NCI-H2107 treated with DMSO at 0.1 percent for 48 hours (cell line): Measurements from ENCODE around the gene AREL1.

Experiments
- DNase-seq: peaks from one replicate; lab custom pipeline; 2025; ENCODE audit not compliant: unreplicated experiment; lab: John Stamatoyannopoulos, UW

Gene AREL1

GRCh38 chr14:74638966-74639365, 73.9 kb downstream of the AREL1 start:
- DNase-seq, result no peak

- DNase-seq, result no peak
Observed at GRCh38 chr14:74638066-74638465, 74.8 kb downstream of the AREL1 start.

GRCh38 chr14:74637178-74637550, 75.7 kb downstream of the AREL1 start:
- no peak for DNase-seq

GRCh38 chr14:74636424-74637177, 76.3 kb downstream of the AREL1 start:
- no peak for DNase-seq

- no peak for DNase-seq
Observed at GRCh38 chr14:74635847-74636246, 77.0 kb downstream of the AREL1 start.

GRCh38 chr14:74634964-74635363, 77.9 kb downstream of the AREL1 start:
- no peak for DNase-seq

- no peak for DNase-seq
Observed at GRCh38 chr14:74634481-74634880, 78.4 kb downstream of the AREL1 start.

- no peak for DNase-seq
Observed at GRCh38 chr14:74630881-74631690, 81.8 kb downstream of the AREL1 start.

GRCh38 chr14:74628418-74628817, 84.5 kb downstream of the AREL1 start:
- DNase-seq, result no peak

- no peak for DNase-seq
Observed at GRCh38 chr14:74627076-74627475, 85.8 kb downstream of the AREL1 start.

- DNase-seq, result no peak
Observed at GRCh38 chr14:74622257-74622656, 90.6 kb downstream of the AREL1 start.

GRCh38 chr14:74621556-74621955, 91.3 kb downstream of the AREL1 start:
- DNase-seq, result no peak

- DNase-seq, result no peak
Observed at GRCh38 chr14:74620923-74621322, 92.0 kb downstream of the AREL1 start.

GRCh38 chr14:74620497-74620921, 92.4 kb downstream of the AREL1 start:
- no peak for DNase-seq

- DNase-seq, result no peak
Observed at GRCh38 chr14:74619672-74620131, 93.2 kb downstream of the AREL1 start.

GRCh38 chr14:74618078-74618952, 94.6 kb downstream of the AREL1 start:
- no peak for DNase-seq

GRCh38 chr14:74616996-74617700, 95.7 kb downstream of the AREL1 start:
- DNase-seq, result no peak

GRCh38 chr14:74616507-74616906, 96.4 kb downstream of the AREL1 start:
- DNase-seq, result no peak

GRCh38 chr14:74615735-74616134, 97.1 kb downstream of the AREL1 start:
- no peak for DNase-seq
